Measurements from ENCODE around the gene MEGF9.

- TF ChIP-seq, protein P1, sequence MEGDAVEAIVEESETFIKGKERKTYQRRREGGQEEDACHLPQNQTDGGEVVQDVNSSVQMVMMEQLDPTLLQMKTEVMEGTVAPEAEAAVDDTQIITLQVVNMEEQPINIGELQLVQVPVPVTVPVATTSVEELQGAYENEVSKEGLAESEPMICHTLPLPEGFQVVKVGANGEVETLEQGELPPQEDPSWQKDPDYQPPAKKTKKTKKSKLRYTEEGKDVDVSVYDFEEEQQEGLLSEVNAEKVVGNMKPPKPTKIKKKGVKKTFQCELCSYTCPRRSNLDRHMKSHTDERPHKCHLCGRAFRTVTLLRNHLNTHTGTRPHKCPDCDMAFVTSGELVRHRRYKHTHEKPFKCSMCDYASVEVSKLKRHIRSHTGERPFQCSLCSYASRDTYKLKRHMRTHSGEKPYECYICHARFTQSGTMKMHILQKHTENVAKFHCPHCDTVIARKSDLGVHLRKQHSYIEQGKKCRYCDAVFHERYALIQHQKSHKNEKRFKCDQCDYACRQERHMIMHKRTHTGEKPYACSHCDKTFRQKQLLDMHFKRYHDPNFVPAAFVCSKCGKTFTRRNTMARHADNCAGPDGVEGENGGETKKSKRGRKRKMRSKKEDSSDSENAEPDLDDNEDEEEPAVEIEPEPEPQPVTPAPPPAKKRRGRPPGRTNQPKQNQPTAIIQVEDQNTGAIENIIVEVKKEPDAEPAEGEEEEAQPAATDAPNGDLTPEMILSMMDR (IDR thresholded peaks at IDR 0.05; ENCODE audit: poor library complexity), result no peak
- no peak for TF ChIP-seq EZH2 (IDR thresholded peaks at IDR 0.05; ENCODE audit: borderline replicate concordance)
Observed at GRCh38 chr9:120680161-120680560, 34.1 kb downstream of the MEGF9 start.
